GM19463 (cell line): ENCODE measurements around the gene PGAP3.
"Not testable (repeated sequence)": the region's sequence is repeated elsewhere in the genome, so short reads cannot be mapped to it uniquely, and the experiment has no call there.

Experiments used
- ATAC-seq: cut with Tn5 transposase; IDR thresholded peaks from one replicate; pipeline ENCODE4 v1.9.1; 2021; ENCODE audit warnings: mild to moderate bottlenecking, moderate library complexity; ENCODE audit not compliant: unreplicated experiment

The PGAP3 gene, protein sequence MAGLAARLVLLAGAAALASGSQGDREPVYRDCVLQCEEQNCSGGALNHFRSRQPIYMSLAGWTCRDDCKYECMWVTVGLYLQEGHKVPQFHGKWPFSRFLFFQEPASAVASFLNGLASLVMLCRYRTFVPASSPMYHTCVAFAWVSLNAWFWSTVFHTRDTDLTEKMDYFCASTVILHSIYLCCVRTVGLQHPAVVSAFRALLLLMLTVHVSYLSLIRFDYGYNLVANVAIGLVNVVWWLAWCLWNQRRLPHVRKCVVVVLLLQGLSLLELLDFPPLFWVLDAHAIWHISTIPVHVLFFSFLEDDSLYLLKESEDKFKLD

DNA sequence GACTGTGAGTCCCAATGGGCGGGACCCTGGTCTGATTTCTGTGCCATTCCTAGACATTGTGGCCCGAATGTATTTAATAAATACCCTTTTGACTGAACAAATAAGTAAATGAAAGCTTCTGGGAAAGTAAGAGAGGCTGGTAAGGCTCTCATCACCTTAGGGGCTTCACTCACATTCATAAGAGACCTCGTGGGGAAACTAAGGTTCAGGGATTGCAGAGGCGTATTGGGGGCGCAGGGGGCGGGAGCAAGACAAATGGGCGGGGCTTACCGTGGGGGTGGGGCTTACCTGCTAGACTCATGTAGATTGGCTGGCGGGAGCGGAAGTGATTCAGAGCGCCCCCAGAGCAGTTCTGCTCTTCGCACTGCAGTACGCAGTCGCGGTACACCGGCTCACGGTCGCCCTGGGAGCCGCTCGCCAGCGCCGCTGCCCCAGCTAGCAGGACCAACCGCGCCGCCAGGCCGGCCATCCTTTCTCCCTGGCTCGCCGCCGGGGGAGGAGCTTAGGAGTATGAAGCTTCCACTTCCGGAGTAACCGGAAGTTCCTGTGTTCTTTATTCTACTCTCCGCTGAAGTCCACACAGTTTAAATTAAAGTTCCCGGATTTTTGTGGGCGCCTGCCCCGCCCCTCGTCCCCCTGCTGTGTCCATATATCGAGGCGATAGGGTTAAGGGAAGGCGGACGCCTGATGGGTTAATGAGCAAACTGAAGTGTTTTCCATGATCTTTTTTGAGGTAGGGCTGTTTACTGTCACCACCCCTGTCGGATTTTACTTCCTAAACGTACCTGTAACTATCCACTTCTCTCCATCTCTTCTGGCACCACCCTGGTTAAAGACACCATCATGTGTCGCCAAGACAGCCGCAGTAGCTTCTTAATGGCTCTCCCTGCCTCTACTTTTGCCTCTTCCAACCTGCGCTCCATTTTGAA, at the start of gene PGAP3:
Gene PGAP3 (minus strand): TSS at position 512 of the 929 bp plus-strand sequence. CDS start 43 bp downstream, at position 469.
- peak; percentile 89 for ATAC-seq

DNA sequence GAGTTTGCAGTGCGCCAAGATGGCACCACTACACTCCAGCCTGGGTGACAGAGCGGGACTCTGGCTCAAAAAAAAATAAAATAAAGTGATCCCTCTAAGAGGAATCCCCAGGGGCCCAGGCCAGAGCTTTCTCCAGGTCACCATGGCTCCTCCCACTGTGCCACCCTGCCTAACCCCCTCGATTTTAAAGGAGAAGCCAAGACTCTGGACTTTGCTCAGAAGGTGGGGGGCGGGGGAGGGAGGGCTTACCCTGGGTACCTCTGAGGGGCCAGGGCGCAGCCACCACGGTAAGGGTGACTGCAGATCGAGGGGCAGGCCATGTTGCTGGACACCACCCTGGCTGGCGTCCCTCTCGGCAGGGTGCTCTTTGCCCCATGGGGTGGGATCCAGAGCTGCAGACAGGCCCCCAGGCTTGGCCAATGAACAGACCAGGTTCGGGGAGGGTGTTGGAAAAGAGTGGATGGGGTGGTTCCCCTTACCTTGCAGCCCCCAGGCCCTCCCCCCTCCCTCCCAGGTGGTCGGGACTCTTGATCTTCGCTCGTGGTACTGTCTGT, 49.4 kb upstream of the PGAP3 start:
- no peak for ATAC-seq

- ATAC-seq = no peak
Observed at GRCh38 chr17:39736319-39737165, 48.7 kb upstream of the PGAP3 start.

DNA sequence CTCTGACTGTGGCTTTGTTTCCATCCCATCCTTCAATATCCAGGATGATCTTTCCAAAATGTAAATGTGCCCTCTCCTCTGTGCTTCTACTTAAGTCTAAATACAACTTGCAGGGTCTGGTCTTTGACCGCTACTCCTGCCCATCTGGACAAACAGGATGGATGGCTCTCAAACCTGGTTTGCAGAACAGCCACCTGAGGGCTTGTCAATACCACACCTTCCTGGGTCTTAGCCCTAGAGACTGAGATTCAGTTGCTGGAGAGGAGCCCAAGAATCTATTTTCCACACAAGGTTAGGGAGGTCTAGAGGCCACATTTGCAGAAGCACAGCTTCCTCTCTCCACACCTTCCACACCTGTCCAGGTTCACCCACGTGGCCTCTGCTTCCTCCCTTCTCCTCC, 48.0 kb upstream of the PGAP3 start:
- no peak for ATAC-seq

DNA sequence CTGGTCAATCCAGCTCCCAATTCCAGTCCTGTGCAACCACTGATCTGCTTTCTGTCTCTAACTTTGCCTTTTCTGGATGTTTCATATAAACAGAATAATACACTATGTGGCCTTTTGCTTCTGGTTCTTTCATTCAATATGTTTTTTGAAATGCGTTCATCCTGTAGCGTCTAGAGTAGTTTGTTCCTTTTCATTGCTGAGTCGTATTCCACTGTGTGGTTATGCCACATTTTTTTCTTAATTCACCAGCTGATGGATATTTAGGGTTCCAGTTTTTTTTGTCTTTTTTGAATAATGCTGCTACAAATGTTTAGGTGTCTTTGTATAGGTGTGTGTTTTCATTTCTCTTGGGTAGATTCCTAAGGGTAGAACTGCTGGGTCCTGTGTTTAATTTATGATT, 44.7 kb upstream of the PGAP3 start:
- ATAC-seq = no peak

DNA sequence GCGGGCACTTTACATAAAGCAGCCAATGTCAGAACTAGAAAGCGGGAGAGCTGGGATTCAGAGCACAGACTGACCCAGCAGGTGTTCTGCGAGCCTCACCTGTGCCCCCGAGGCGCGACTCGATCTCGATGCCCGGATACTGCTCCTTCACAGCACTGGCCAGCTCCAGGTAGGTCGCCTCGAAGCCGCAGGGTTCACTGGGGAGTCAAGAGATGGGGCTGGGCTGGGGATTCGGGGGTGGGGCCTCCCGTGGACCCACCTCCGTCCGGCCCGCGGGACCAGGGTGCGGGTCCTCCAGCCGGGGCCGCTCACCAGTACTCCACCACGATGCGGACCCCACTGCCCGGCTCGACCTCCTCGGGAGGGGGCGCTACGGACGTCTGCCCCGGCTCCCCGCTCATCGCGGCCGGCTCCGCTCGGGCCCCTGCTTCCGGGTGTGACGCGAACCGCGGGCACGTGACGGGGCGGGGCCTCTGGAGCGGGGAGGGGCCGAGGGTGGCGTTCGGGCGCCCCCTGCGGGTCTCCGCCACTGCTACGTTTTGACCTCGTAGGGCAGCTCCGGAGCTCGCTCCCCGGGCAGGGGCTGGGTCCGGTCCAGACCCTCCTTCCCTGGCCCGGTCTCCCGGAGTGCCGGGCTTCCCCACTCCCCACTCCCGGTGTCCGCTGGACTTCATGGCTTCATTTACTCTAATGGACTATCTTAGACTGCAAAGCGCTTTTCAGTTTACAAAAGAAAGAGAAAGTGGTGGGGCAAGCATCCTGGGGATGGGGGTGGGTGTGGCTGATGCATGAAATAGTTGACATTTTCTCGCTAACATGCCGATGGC, 42.5 kb upstream of the PGAP3 start, which contains the start of gene MIEN1:
Gene MIEN1 (minus strand): TSS at position 438 of the 827 bp plus-strand sequence. CDS start 37 bp downstream, at position 401.
- peak; percentile 89 for ATAC-seq

- no peak for ATAC-seq
Observed at GRCh38 chr17:39729280-39729851, 41.5 kb upstream of the PGAP3 start.

GRCh38 chr17:39727556-39727955, 39.7 kb upstream of the PGAP3 start:
- ATAC-seq = no peak

DNA sequence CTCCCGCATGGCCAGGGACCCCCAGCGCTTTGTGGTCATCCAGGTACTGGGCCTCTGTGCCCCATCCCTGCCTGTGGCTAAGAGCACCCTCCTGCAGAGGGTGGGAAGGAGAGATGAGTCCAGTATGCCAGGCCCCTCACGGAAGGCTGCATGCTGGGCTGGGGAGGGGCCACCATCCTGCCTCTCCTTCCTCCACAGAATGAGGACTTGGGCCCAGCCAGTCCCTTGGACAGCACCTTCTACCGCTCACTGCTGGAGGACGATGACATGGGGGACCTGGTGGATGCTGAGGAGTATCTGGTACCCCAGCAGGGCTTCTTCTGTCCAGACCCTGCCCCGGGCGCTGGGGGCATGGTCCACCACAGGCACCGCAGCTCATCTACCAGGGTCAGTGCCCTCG, 38.8 kb upstream of the PGAP3 start:
- no peak for ATAC-seq

DNA sequence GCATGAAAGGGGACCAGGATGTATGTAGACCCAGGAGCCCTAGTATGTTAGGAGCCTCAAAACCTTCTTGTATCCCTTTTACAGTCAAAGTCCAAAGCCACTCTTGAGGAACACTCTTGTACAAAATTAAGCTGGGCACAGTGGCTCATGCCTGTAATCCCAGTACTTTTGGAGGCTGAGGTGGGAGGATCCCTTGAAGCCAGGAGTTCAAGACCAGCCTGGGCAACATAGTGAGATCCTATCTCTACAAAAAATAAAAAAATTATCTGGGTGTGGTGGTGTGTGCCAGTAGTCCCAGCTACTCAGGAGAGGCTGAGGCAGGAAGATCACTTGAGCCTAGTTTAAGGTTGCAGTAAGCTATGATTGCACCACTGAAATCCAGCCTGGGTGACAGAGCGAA, 38.1 kb upstream of the PGAP3 start:
- not testable (repeated sequence) for ATAC-seq

DNA sequence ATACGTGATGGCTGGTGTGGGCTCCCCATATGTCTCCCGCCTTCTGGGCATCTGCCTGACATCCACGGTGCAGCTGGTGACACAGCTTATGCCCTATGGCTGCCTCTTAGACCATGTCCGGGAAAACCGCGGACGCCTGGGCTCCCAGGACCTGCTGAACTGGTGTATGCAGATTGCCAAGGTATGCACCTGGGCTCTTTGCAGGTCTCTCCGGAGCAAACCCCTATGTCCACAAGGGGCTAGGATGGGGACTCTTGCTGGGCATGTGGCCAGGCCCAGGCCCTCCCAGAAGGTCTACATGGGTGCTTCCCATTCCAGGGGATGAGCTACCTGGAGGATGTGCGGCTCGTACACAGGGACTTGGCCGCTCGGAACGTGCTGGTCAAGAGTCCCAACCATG, 36.9 kb upstream of the PGAP3 start:
- no peak for ATAC-seq

GRCh38 chr17:39722965-39723848, 35.4 kb upstream of the PGAP3 start:
- ATAC-seq = no peak

DNA sequence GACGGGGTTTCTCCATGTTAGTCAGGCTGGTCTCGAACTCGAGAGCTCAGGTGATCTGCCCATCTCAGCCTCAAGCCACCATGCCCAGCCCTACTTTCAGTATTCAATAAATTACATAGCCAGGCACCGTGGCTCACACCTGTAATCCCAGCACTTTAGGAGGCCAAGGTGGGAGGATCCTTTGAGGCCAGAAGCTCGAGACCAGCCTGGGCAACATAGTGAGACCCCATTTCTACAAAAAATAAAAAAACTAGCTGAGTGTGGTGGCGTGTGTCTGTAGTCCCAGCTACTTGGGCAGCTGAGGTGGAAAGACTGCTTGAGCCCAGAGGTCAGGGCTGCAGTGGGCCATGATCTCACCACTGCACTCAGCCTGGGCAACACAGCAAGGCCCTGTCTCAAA, 34.2 kb upstream of the PGAP3 start:
- ATAC-seq = no peak

- ATAC-seq = no peak
Observed at GRCh38 chr17:39719563-39720355, 31.9 kb upstream of the PGAP3 start.

- ATAC-seq = no peak
Observed at GRCh38 chr17:39717660-39718059, 29.8 kb upstream of the PGAP3 start.

- no peak for ATAC-seq
Observed at GRCh38 chr17:39716879-39717536, 29.2 kb upstream of the PGAP3 start.
